ENCODE data around the gene CERS4. TPM values are rescaled to one million over a fixed set of nuclear protein-coding genes. Genes with fewer than 3 reads are reported as not detected.
"Not testable (repeated sequence)": the region's sequence is repeated elsewhere in the genome, so short reads cannot be mapped to it uniquely, and the experiment has no call there.

CERS4 gene
- total RNA-seq, 2 experiments from 2014 or later: 32.5 to 32.8 TPM

DNA sequence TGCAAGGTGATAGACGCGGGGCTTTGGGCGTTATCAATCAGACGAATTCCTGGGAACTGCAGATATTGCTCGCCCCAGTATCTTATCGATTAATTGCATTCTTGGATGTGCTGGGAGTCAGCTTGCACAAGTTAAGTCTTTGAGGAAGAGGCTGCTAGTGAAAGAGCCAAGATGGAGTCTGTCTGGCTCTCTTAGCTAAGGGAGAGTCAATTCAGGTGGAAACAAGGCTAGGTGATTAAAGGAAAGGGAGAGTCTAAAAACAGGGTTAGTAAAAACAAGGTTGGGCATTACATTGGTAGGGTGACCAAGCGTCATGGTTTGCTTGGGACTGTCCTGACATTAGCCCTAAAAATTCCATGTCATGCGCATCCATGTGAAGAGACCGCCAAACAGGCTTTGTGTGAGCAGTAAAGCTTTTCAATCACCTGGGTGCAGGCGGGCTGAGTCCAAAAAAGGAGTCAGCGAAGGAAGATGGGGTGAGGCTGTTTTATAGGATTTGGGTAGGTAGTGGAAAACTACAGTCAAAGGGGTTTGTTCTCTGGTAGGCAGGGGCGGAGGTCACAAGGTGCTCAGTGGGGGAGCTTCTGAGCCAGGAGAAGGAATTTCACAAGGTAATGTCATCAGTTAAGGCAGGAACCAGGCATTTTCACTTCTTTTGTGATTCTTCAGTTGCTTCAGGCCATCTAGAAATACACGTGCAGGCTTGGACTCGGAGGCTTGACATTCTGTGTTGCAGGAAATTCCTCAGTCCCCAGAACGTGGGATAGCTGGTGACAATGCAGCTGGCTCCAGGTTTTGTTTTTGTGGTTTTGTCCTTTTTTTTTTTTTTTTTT lies 5.7 kb upstream of the CERS4 start:
- not testable (repeated sequence) for H3K27ac Mint-ChIP-seq; H3K4me3 Mint-ChIP-seq; ATAC-seq (ENCODE audit: low read depth); H3K36me3 Mint-ChIP-seq; H3K4me1 Mint-ChIP-seq; H3K9me3 Mint-ChIP-seq; DNase-seq
- POLR2A ChIA-PET: interaction anchor here (1.3 to 2.5 kb wide), 2 partner anchors 8 to 23 kb away, joined by 6 to 15 read pairs; no protein-coding TSS in a partner anchor
- H3K27me3 Mint-ChIP-seq: peaks cover 27% of the 10 kb centered on the region

DNA sequence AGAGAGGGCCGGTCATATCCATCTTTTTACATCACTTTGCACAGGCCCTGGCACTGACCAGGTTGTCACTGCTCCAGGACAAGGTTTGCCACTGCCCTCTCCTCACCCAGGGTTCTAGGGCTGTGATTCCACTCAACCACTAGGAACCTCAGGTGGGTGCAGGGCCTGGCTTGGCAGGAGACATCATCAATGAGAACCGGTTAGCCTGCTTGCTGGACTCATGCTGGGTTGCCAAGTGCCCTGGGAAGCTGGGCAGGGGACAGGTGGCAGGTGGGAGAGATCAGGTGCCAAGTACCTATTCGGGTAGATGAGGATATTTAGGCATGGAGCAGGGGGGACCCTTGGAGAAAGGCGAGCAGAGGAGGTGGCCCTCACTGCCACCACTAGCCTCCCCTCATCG lies 4.2 kb upstream of the CERS4 start:
- H3K36me3 Mint-ChIP-seq: no peaks in the 10 kb centered on the region
- ATAC-seq (ENCODE audit: low read depth) (no peak), DNase-seq (no peak)
- peaks cover 27% of the 10 kb centered on the region for H3K27me3 Mint-ChIP-seq
- POLR2A ChIA-PET: interaction anchor here (1.3 to 2.5 kb wide), 2 partner anchors 10 to 24 kb away, joined by 6 to 15 read pairs; no protein-coding TSS in a partner anchor
- H3K4me1 Mint-ChIP-seq: peaks cover 11% of the 10 kb centered on the region
- no peak overlapping the region for H3K27ac Mint-ChIP-seq
- H3K9me3 Mint-ChIP-seq: no peaks in the 10 kb centered on the region
- H3K4me3 Mint-ChIP-seq: no peak overlapping the region

DNA sequence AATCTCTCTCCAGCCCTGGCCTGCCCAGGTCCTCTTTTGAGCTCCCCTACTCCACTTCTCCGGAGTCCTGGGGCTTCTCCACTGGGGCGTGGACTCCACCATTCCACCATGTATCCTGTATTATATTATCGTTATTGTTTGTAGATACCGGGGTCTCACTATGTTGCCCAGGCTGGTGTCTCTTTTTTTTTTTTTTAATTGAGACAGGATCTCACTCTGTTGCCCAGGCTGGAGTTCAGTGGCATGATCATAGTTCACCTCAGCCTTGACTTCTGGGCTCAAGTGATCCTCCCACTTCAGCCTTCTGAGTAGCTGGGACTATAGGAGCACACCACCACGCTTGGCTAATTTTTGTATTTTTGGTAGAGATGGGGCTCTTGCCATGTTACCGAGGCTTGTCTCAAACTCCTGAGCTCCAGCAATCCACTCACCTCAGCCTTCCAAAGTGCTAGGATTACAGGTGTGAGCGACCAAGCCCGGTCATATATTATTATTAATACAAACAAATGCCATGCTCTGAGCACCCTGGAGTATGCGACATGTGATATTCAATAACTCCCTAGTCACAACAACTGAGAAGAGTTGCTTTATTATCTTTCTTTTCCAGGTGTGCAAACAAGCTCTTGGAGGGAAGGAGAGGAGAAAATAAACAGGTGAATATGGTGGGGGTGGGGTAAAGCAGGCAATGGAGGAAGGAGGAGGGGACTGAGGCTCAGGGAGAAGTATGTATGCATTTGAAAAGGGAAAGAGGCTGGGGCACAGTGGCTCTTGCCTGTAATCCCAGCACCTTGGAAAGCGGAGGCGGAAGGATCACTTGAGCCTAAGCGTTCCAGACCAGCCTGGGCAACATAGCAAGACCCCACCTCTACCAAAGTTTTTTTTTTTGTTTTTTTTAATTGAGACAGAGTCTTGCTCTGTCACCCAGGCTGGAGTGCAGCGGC lies 2.8 kb upstream of the CERS4 start:
- Mint-ChIP-seq H3K4me3 (no peak overlapping the region), H3K27me3 (peaks cover 19% of the 10 kb centered on the region), H3K27ac (no peak overlapping the region), H3K36me3 (no peaks in the 10 kb centered on the region), H3K4me1 (peaks cover 16% of the 10 kb centered on the region), H3K9me3 (no peaks in the 10 kb centered on the region)
- no peak for DNase-seq
- POLR2A ChIA-PET: interaction anchor here (2.4 kb wide), 1 partner anchor 11 kb away, joined by 10 read pairs; no protein-coding TSS in a partner anchor
- ATAC-seq (ENCODE audit: low read depth): no peak

DNA sequence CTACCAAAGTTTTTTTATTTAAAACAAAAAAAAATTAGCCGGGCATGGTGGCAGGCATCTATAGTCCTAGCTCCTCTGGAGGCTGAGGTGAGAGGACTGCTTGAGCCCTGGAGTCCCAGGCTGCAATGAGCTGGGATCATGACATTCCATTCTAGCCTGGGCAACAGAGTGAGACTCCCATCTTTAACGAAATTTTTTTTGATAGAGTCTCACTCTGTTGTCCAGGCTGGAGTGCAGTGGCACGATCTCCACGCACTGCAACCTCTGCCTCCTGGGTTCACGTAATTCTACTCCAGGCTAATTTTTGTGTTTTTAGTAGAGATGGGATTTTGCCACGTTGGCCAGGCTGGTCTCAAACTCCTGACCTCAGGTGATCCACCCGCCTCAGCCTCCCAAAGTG lies 1.8 kb upstream of the CERS4 start:
- peaks cover 13% of the 10 kb centered on the region for H3K27me3 Mint-ChIP-seq
- not testable (repeated sequence) for H3K9me3 Mint-ChIP-seq; ATAC-seq (ENCODE audit: low read depth); DNase-seq; H3K36me3 Mint-ChIP-seq; H3K4me3 Mint-ChIP-seq; H3K27ac Mint-ChIP-seq
- POLR2A ChIA-PET: interaction anchor here (2.4 kb wide), 1 partner anchor 12 kb away, joined by 10 read pairs; no protein-coding TSS in a partner anchor
- peaks cover 21% of the 10 kb centered on the region for H3K4me1 Mint-ChIP-seq

DNA sequence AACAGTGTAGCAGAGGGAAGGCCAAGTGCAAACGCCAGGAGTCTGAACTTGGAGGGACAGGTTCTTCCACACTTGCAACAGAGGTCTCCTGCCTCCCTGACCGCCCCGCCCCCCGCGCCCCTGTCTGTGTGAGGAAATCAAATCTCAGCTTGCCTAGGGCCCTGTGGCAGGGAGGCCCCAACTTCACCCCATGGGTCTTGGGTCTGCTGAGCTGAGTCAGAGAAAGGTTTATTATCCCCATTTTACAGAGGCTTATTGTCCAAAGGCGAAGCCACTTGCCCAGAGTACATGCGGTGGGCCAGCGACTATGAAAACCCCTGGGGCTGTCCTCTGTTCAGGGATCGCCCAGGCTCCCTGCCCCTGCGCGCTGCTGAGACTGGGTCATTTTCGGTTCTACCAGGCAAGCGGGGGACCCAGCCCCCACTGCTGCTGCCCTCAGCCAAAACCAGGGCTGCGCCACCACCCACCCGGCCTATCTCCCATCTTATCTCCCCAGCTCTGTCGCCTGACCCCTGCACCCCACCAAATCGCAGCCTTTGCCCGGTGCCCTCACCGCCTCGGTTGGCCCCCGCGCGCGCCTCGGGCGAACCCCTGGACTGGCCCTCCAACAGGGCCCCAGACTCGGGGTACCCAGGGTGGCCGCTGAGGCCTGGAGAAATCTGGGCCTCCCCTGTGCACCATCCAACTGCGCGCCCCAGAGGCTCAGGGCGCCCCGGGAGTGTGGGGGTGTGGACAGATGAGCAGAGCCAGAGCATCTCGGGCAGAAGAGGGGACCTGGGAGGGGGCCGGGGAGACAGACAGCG lies 850 bp upstream of the CERS4 start:
- H3K9me3 Mint-ChIP-seq: no peaks in the 10 kb centered on the region
- peak overlapping the region; percentile 86 for H3K4me3 Mint-ChIP-seq
- POLR2A ChIA-PET: interaction anchor here (0.6 to 3.1 kb wide), 3 partner anchors 9 to 31 kb away, joined by 3 to 52 read pairs (median 3); no protein-coding TSS in a partner anchor
- peaks cover 21% of the 10 kb centered on the region for H3K4me1 Mint-ChIP-seq
- H3K27me3 Mint-ChIP-seq: peaks cover 8% of the 10 kb centered on the region
- ATAC-seq (ENCODE audit: low read depth) (peak; percentile 15), DNase-seq (no peak)
- peak overlapping the region; percentile 82 for H3K27ac Mint-ChIP-seq
- H3K36me3 Mint-ChIP-seq: peaks cover 1% of the 10 kb centered on the region

DNA sequence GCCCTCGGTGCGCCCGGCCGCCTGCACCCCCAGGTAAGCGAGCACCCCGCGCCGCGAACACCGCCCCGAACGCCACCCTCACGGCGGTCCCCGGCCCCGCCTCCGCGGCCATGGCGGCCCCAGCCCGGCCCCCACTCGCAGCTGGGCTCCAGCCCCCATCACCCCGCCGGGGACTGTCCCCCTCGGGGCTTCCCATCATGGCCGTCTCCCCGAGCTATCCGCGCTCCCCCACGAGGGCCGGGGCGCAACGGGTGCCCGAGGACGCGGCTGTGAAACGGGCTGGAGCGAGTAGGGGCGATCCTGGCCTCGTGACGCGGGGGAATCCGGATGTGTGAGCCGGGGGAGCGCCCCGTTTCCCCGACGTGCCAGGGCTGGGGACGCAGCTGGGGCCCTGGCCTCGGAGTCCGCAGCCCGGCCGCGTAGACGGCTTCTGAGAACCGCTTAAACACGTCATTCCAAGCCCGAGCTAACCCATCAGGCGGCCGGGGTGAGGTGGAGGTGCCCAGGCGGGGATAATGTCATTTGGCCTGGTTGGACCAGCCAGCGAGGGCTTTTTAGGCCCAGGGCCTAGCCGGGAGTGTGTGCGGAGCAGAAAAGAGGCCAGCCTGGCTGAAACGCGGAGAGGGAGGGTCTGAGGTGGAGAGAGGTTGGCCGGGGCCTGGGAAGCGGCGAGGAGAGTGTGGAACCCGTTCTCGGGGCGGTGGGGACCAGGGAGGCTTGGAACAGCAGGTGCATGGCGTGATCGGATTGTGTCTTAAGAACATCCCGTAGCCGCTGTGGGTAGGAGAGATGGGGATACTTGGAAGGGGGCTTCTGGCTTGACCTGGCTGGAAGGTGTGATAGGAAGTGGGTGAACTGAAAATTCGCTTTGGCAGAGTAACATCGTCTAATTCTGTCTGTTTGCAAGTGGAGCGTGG lies 550 bp downstream of the CERS4 start:
- Mint-ChIP-seq H3K27ac (peak overlapping the region; percentile 88), H3K4me1 (peaks cover 26% of the 10 kb centered on the region), H3K4me3 (peak overlapping the region; percentile 92), H3K9me3 (no peaks in the 10 kb centered on the region), H3K36me3 (peaks cover 8% of the 10 kb centered on the region), H3K27me3 (peaks cover 2% of the 10 kb centered on the region)
- DNase-seq (peak; percentile 92), ATAC-seq (ENCODE audit: low read depth) (peak; percentile 83)
- POLR2A ChIA-PET: interaction anchor here (0.7 to 3.1 kb wide), 9 partner anchors 15 to 266 kb away, joined by 3 to 52 read pairs (median 4); partner anchors contain the start of gene TIMM44

DNA sequence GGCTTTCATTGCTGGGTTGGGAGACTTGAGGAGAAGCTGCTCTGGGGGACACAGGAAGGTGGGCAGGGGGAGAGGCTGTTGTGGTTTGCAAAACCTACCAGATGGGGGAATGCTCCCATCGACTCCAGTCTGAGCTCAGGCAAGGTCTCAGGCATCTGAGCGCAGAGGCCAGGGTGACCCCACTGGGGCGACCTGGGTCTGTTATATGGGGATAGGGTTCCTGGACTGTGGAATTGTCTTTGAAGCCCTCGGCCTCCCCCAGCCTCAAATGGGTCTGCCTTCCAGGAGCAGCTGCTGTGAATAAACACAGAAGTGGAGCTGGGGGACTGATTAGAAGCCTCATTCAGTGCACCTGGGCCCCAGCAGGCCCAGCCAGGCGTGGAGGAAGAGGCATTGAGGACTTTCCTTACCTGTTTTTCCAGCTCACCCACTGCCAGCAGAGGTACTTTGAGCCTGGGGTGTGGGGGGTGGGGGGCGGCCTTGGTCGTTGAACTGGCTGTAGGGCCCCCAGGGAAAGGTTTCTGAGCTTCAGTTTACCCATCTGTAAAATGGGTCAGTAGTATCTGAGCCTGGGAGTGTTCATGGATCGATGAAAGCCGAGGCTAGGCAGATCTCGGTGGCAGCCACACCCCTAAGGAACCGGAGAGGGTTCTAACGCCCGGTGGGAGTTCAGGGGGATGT lies 1.4 kb downstream of the CERS4 start:
- no peak for ATAC-seq (ENCODE audit: low read depth)
- Mint-ChIP-seq H3K27me3 (peaks cover 2% of the 10 kb centered on the region), H3K27ac (peak overlapping the region; percentile 88), H3K4me1 (peaks cover 23% of the 10 kb centered on the region), H3K9me3 (no peaks in the 10 kb centered on the region), H3K36me3 (peaks cover 8% of the 10 kb centered on the region), H3K4me3 (peak overlapping the region; percentile 92)
- POLR2A ChIA-PET: interaction anchor here (0.7 to 3.1 kb wide), 7 partner anchors 16 to 267 kb away, joined by 3 to 52 read pairs (median 5); partner anchors contain the start of gene TIMM44
- no peak for DNase-seq

DNA sequence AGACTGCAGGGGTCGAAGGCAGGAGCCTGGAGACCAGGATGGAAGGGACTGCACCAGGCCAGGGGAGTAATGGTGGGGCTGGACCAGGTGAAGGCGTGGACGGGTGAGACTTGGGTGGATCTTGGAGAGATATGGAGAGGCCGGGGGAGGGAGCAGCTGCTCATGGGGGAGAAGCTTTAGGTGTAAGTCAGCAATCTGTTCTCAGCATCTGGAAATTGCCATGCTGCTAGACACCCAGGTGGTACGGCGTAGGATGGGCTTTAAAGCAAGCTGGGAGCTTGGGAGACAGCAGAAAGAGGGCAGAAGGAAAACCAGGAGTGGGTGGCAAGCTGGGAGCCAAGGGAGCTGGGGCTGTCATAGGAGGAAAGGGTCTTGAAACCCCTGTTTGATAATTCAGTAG lies 3.0 kb downstream of the CERS4 start:
- peak overlapping the region; percentile 0 for H3K27ac Mint-ChIP-seq
- DNase-seq: no peak
- peaks cover 23% of the 10 kb centered on the region for H3K4me1 Mint-ChIP-seq
- POLR2A ChIA-PET: no interaction called here
- no peak for ATAC-seq (ENCODE audit: low read depth)
- no peak overlapping the region for H3K4me3 Mint-ChIP-seq
- H3K36me3 Mint-ChIP-seq: peaks cover 11% of the 10 kb centered on the region
- no peaks in the 10 kb centered on the region for H3K27me3 Mint-ChIP-seq
- no peaks in the 10 kb centered on the region for H3K9me3 Mint-ChIP-seq

DNA sequence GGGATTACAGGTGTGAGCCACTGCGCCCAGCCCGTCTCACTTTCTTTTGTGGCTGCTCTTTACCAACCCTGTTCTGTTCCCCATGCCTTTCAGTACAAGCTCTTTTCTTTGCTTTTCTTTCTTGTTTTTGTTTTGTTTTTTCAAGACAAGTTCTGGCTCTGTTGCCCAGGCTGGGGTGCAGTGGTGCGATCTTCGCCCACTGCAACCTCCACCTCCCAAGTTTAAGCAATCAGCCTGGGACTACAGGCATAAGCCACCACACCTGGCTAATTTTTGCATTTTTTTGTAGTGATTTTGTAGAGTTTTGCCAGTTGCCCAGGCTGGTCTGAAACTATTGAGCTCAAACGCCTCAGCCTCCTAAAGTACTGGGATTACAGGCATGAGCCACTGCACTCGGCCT lies 3.7 kb downstream of the CERS4 start:
- Mint-ChIP-seq H3K9me3 (no peaks in the 10 kb centered on the region), H3K4me1 (peaks cover 23% of the 10 kb centered on the region), H3K4me3 (no peak overlapping the region), H3K27ac (no peak overlapping the region), H3K27me3 (no peaks in the 10 kb centered on the region), H3K36me3 (peaks cover 11% of the 10 kb centered on the region)
- POLR2A ChIA-PET: no interaction called here
- DNase-seq: no peak
- ATAC-seq (ENCODE audit: low read depth): no peak

DNA sequence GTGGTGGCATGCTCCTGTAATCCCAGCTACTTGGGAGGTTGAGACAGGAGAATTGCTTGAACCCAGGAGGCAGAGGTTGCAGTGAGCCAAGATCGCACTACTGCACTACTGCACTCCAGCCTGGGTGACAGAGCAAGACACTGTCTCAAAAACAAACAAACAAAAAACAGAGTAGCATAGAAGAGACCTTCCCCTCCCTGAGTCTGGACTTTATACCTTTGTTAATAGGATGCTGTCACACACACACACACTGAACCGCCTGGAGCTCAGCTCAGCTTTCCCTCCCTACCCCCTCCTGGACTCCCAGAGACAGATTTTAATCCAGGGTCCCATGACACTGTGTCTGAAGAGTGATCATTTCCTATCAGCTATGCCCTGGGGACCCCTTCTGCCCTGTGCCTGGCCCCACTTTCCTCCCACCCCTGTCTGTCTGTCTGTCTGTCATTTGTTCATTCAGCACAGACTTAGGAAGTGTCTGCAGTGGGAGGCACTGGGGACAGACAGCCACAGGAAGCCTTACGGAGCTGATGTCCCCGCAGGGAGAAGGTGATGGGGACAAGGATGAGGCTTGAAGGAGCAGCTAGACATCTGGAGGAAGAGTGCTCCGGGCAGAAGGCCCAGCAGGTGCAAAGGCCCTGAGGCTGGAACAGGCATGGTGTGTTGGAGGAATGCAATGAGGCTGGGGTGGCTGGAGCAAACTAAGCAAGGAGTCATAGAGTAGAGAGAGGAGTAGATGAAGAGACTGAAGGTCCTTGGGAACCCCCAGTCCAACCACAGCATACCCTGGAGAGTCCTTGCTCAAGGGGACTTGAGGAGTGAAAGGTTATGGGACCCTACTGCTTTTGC lies 4.9 kb downstream of the CERS4 start:
- Mint-ChIP-seq H3K9me3 (no peaks in the 10 kb centered on the region), H3K27me3 (no peaks in the 10 kb centered on the region), H3K4me1 (peaks cover 23% of the 10 kb centered on the region), H3K4me3 (no peak overlapping the region), H3K36me3 (peaks cover 11% of the 10 kb centered on the region), H3K27ac (peak overlapping the region; percentile 75)
- ATAC-seq (ENCODE audit: low read depth): no peak
- DNase-seq: no peak
- POLR2A ChIA-PET: no interaction called here

DNA sequence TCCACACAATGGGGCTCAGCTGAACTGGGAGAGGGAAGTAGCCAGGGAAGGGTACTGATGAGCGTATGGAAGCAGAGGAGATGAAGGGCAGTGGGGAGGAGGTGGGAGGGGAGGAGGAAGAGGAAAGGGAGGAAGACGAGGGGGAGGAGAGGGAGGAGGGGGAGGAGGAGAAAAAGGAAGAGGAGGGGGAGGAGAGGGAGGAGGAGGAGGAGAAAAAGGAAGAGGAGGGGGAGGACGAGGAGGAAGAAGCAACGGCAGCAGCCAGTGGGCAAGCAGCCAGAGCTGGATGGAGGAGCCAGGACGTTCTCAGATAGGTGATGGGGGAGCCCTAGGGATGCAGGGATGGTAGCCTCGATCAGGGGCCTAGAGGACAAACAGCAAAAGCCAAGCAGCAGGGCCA lies 5.6 kb downstream of the CERS4 start:
- H3K4me1 Mint-ChIP-seq: peaks cover 23% of the 10 kb centered on the region
- DNase-seq (no peak), ATAC-seq (ENCODE audit: low read depth) (no peak)
- H3K27me3 Mint-ChIP-seq: no peaks in the 10 kb centered on the region
- no peak overlapping the region for H3K27ac Mint-ChIP-seq
- no peak overlapping the region for H3K4me3 Mint-ChIP-seq
- peaks cover 11% of the 10 kb centered on the region for H3K36me3 Mint-ChIP-seq
- POLR2A ChIA-PET: no interaction called here
- H3K9me3 Mint-ChIP-seq: no peaks in the 10 kb centered on the region
